Measurements from ENCODE around the gene UNC13A. TPM values are rescaled to one million over a fixed set of nuclear protein-coding genes. Genes with fewer than 3 reads are reported as not detected.

UNC13A gene
- total and polyA plus RNA-seq, 2 donors (not counting 1 experiment from before 2014, with no cell fraction given) = under 0.01 to 0.28 TPM

- peak; percentile 65 for TF ChIP-seq EZH2 (IDR thresholded peaks at IDR 0.05; ENCODE audit: low read length, missing control alignments)
- TF ChIP-seq, protein P1, sequence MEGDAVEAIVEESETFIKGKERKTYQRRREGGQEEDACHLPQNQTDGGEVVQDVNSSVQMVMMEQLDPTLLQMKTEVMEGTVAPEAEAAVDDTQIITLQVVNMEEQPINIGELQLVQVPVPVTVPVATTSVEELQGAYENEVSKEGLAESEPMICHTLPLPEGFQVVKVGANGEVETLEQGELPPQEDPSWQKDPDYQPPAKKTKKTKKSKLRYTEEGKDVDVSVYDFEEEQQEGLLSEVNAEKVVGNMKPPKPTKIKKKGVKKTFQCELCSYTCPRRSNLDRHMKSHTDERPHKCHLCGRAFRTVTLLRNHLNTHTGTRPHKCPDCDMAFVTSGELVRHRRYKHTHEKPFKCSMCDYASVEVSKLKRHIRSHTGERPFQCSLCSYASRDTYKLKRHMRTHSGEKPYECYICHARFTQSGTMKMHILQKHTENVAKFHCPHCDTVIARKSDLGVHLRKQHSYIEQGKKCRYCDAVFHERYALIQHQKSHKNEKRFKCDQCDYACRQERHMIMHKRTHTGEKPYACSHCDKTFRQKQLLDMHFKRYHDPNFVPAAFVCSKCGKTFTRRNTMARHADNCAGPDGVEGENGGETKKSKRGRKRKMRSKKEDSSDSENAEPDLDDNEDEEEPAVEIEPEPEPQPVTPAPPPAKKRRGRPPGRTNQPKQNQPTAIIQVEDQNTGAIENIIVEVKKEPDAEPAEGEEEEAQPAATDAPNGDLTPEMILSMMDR (conservative IDR thresholded peaks at IDR 0.05 in 1 of 2, IDR thresholded peaks at IDR 0.05 in 1 of 2; ENCODE audit: low read depth in 1 of 2, low read length in 2 of 2) = no peak
- H3K9ac ChIP-seq (ENCODE audit: insufficient read depth, low read length) = no peak overlapping the region
Observed at GRCh38 chr19:17687141-17687856, 855 bp downstream of the UNC13A start.

GRCh38 chr19:17686592-17687024 is 1.5 kb downstream of the UNC13A start:
- peaks cover 17% of the 10 kb centered on the region for H3K27me3 ChIP-seq (ENCODE audit: control insufficient read depth, insufficient read depth, low read length)
- peaks cover 3% of the 10 kb centered on the region for H3K4me1 ChIP-seq (ENCODE audit: control insufficient read depth, extremely low read depth, insufficient read depth, low read length)
- H3K79me2 ChIP-seq (ENCODE audit: control insufficient read depth, insufficient read depth, low read length) = no peaks in the 10 kb centered on the region
- peak overlapping the region in 1 of 4 experiments; percentile 38 for H3K4me3 ChIP-seq (replicated peaks in 1 of 4; ENCODE audit: control extremely low read depth in 1 of 4, insufficient read depth in 1 of 4, low read depth in 3 of 4, low read length in 4 of 4)
- no peak overlapping the region for H3K9ac ChIP-seq (ENCODE audit: insufficient read depth, low read length)
- TF ChIP-seq, protein P1 (conservative IDR thresholded peaks at IDR 0.05 in 1 of 2, IDR thresholded peaks at IDR 0.05 in 1 of 2; ENCODE audit: low read depth in 1 of 2, low read length in 2 of 2) = no peak
- no peak for TF ChIP-seq EZH2 (IDR thresholded peaks at IDR 0.05; ENCODE audit: low read length, missing control alignments)
- peak in 1 of 2 donors; percentile 10 for DNase-seq (ENCODE audit: low read depth in 2 of 2)
- no peaks in the 10 kb centered on the region for H3K36me3 ChIP-seq (ENCODE audit: control insufficient read depth, insufficient read depth, low read length)
- no peak overlapping the region for H2AFZ ChIP-seq (ENCODE audit: low read length)
- H4K20me1 ChIP-seq (ENCODE audit: control insufficient read depth, extremely low read depth, insufficient read depth, low read length) = no peaks in the 10 kb centered on the region
- no peaks in the 10 kb centered on the region for H3K9me3 ChIP-seq (ENCODE audit: control insufficient read depth, insufficient read depth, low read depth, low read length)
- H3K27ac ChIP-seq (ENCODE audit: insufficient read depth, low read length) = no peak overlapping the region
- peak overlapping the region; percentile 62 for H3K4me2 ChIP-seq (ENCODE audit: extremely low read depth, insufficient read depth, low read length)

More at GRCh38 chr19:17687141-17687856, 855 bp downstream of the UNC13A start:
- Histone ChIP-seq H3K27me3 (ENCODE audit: control insufficient read depth, insufficient read depth, low read length) (peaks cover 17% of the 10 kb centered on the region), H2AFZ (ENCODE audit: low read length) (no peak overlapping the region), H3K4me3 (replicated peaks in 1 of 4; ENCODE audit: control extremely low read depth in 1 of 4, insufficient read depth in 1 of 4, low read depth in 3 of 4, low read length in 4 of 4) (peak overlapping the region in 1 of 4 experiments; percentile 32), H3K79me2 (ENCODE audit: control insufficient read depth, insufficient read depth, low read length) (no peaks in the 10 kb centered on the region), H3K27ac (ENCODE audit: insufficient read depth, low read length) (no peak overlapping the region), H3K36me3 (ENCODE audit: control insufficient read depth, insufficient read depth, low read length) (no peaks in the 10 kb centered on the region), H4K20me1 (ENCODE audit: control insufficient read depth, extremely low read depth, insufficient read depth, low read length) (no peaks in the 10 kb centered on the region), H3K4me1 (ENCODE audit: control insufficient read depth, extremely low read depth, insufficient read depth, low read length) (peaks cover 3% of the 10 kb centered on the region), H3K9me3 (ENCODE audit: control insufficient read depth, insufficient read depth, low read depth, low read length) (no peaks in the 10 kb centered on the region), H3K4me2 (ENCODE audit: extremely low read depth, insufficient read depth, low read length) (no peak overlapping the region)
- no peak for DNase-seq (ENCODE audit: low read depth in 2 of 2)

DNA sequence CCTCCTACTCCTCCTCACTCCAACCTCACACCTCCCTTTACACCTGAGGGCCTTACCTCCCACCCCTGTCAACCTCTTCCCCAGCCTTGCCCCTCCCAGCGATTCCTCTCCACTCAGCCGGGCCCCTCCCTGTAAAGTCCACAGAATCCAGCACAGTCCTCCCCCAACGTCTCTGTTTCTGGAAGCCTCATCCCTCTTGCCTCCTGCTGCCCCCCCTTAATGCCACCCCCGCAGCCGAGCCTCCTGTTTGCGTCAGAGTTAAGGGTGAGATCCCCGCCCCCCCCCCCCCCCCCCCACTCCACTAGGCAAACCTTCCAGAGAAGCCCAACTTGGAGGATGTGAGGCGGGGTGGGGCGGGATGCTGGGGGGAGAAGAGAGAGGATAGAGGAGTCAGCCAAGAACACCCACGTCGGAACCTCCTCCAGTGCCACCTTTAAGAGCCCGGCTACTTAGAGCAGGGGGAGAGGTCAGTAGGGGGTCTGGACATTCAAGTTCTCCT is 2.1 kb downstream of the UNC13A start:
- Histone ChIP-seq H3K79me2 (ENCODE audit: control insufficient read depth, insufficient read depth, low read length) (no peaks in the 10 kb centered on the region), H3K9me3 (ENCODE audit: control insufficient read depth, insufficient read depth, low read depth, low read length) (no peaks in the 10 kb centered on the region), H4K20me1 (ENCODE audit: control insufficient read depth, extremely low read depth, insufficient read depth, low read length) (no peaks in the 10 kb centered on the region), H3K4me2 (ENCODE audit: extremely low read depth, insufficient read depth, low read length) (peak overlapping the region; percentile 62), H3K9ac (ENCODE audit: insufficient read depth, low read length) (no peak overlapping the region), H3K27ac (ENCODE audit: insufficient read depth, low read length) (no peak overlapping the region), H3K27me3 (ENCODE audit: control insufficient read depth, insufficient read depth, low read length) (peaks cover 17% of the 10 kb centered on the region), H3K36me3 (ENCODE audit: control insufficient read depth, insufficient read depth, low read length) (no peaks in the 10 kb centered on the region), H3K4me1 (ENCODE audit: control insufficient read depth, extremely low read depth, insufficient read depth, low read length) (peaks cover 3% of the 10 kb centered on the region), H3K4me3 (replicated peaks in 1 of 4; ENCODE audit: control extremely low read depth in 1 of 4, insufficient read depth in 1 of 4, low read depth in 3 of 4, low read length in 4 of 4) (peak overlapping the region in 1 of 4 experiments; percentile 38), H2AFZ (ENCODE audit: low read length) (no peak overlapping the region)
- peak in 1 of 2 donors; percentile 6 for DNase-seq (ENCODE audit: low read depth in 2 of 2)
- no peak for TF ChIP-seq EZH2 (IDR thresholded peaks at IDR 0.05; ENCODE audit: low read length, missing control alignments)
- TF ChIP-seq, protein P1 (conservative IDR thresholded peaks at IDR 0.05 in 1 of 2, IDR thresholded peaks at IDR 0.05 in 1 of 2; ENCODE audit: low read depth in 1 of 2, low read length in 2 of 2) = no peak

All from fibroblast of lung (primary cell).